Measurements from ENCODE around the gene EGFR.
"Not testable (repeated sequence)": the region's sequence is repeated elsewhere in the genome, so short reads cannot be mapped to it uniquely, and the experiment has no call there.

The EGFR gene

DNA sequence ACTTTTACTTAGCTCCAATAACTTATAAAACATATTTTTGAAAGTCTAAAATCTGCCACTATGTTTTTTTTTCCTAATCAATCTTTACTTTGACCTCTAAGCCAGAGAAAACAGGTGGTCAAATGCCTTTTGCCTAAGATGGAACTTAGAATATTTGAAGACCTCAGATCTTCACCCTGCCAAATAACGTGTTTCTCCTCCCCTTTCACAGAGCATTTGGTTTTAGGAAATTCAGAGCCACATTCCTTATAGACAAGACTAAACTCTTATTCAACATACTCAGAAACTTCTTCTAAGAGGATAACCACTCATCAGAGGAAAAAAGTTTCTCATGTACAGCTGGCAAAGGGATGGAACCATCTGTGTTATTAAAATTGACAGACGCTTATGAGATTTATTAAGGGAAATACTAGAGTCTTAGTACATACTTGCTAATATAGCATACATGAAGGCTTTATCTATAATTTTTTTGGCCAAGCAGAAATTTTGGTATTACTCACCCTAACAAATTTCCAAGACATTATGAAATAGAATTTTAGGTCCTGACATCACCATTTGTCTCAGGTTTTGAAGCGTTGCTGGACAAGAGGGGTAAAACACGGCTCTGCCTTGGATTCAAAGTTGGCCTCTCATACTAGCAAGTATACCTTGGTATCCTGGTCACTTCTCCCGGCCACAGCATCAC, 2.6 kb upstream of the EGFR start:
- no peak for DNase-seq

DNA sequence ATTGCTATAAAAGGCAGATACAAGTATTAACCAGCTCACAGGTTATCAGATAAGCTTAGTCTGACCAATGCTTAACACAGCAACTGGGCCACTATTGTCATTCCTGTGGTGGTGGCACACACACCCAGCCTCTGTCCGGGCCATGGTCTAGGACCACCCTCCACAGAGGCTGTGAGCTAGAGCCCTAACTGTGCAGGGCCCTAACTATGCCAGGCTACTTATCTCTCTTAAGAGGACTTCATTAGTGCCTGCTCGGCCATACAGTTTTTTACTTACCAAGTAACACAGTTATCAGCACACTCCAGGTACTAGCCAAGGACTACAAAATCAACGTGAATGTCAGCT, 2.1 kb upstream of the EGFR start:
- no peak for DNase-seq

DNA sequence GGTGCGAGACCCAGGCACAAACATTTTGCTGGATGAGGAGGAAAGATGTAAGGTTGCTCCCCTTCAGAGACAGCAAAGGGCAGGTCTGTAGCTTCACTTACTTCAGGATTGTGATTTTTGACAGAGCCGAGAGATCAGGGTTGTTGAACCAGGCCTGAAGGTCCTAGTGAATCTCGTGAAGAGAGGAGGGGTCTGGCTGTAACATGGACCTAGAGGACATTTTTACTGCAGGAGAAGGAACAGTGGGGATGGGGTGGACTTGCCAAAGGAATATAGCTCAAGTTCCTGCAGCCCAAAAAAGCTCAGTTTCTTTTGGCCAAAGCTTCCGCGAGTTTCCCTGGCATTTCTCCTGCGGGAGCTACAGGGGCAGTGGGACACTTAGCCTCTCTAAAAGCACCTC, 976 bp upstream of the EGFR start:
- DNase-seq, result no peak

DNA sequence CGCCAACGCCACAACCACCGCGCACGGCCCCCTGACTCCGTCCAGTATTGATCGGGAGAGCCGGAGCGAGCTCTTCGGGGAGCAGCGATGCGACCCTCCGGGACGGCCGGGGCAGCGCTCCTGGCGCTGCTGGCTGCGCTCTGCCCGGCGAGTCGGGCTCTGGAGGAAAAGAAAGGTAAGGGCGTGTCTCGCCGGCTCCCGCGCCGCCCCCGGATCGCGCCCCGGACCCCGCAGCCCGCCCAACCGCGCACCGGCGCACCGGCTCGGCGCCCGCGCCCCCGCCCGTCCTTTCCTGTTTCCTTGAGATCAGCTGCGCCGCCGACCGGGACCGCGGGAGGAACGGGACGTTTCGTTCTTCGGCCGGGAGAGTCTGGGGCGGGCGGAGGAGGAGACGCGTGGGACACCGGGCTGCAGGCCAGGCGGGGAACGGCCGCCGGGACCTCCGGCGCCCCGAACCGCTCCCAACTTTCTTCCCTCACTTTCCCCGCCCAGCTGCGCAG, 424 bp downstream of the EGFR start:
- no peak for DNase-seq

DNA sequence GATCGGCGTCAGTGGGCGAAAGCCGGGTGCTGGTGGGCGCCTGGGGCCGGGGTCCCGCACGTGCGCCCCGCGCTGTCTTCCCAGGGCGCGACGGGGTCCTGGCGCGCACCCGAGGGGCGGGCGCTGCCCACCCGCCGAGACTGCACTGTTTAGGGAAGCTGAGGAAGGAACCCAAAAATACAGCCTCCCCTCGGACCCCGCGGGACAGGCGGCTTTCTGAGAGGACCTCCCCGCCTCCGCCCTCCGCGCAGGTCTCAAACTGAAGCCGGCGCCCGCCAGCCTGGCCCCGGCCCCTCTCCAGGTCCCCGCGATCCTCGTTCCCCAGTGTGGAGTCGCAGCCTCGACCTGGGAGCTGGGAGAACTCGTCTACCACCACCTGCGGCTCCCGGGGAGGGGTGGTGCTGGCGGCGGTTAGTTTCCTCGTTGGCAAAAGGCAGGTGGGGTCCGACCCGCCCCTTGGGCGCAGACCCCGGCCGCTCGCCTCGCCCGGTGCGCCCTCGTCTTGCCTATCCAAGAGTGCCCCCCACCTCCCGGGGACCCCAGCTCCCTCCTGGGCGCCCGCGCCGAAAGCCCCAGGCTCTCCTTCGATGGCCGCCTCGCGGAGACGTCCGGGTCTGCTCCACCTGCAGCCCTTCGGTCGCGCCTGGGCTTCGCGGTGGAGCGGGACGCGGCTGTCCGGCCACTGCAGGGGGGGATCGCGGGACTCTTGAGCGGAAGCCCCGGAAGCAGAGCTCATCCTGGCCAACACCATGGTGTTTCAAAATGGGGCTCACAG, 1.1 kb downstream of the EGFR start:
- no peak for DNase-seq

DNA sequence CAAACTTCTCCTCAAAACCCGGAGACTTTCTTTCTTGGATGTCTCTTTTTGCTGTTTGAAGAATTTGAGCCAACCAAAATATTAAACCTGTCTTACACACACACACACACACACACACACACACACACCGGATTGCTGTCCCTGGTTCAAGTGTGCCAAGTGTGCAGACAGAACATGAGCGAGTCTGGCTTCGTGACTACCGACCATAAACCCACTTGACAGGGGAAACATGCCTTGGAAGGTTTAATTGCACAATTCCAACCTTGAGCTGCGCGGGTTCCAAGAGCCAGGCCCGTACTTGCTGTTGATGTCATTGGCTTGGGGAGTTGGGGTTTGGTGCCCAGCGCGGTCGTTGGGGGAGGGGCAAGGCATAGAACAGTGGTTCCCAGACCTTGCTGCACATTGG, 1.7 kb downstream of the EGFR start:
- no peak for DNase-seq

DNA sequence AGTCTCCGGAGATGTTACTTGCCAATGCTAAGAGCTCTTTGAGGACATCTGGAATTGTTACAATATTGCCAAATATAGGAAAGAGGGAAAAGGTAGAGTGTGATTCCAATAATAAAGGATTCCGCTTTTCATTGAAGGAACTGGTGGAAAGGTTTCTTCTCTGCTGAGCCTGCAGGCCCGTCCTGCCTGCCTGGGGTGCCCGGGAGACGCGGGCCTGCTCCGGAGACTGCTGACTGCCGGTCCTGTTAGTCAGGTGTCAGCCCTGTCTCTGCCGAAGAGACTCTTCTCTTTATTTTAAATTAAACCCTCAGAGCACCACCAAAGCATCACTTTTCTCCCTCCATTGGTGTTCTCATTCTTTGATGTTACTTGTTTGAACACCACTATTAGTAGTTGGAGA, 2.2 kb downstream of the EGFR start:
- no peak for DNase-seq

DNA sequence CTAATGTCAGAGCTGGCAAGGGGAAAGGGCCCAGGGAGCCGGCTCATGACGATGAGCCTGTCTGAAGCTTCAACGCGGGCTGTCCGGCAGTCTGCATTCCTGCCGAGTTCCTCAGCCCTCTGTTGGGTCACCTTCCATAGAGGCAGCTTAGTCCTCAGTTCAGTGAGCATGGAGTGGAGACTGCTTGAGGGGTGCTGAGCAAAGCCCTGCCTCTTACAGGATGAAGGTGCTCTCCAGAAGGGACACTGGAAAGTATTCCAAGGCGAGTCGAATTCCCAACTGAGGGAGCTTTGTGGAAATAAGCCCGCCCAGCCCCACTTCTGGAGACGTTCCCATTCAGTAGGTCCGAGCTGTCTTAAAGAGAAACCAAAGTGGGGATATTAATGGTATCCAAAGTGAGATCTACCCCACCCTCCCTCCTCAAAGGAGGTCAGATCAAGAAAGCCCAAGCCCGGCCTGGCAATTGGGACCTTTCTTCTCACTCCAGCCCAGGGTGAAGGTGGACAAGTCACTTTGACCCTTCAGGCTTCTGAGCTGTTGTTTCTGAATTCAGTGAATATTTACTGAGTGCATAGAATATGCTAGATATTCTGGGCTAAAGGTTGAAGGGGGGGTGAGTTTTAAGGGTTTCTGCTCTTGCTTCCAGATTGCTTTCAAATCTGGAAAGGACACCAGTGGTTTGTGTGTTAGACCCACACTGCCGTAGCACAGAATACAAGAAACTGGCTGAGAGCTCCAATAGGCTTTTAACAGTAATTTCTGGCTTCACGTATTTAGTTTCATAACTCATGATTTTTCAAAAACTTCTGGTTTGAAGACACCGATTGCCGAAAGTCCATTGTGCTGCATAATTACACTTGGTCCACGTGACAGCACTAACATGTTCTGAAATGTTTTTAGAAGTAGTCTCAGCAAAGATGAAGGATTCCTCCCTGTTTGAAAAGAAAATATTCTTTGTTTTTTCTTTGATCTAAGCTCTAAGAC, 3.5 kb downstream of the EGFR start:
- DNase-seq, result no peak

DNA sequence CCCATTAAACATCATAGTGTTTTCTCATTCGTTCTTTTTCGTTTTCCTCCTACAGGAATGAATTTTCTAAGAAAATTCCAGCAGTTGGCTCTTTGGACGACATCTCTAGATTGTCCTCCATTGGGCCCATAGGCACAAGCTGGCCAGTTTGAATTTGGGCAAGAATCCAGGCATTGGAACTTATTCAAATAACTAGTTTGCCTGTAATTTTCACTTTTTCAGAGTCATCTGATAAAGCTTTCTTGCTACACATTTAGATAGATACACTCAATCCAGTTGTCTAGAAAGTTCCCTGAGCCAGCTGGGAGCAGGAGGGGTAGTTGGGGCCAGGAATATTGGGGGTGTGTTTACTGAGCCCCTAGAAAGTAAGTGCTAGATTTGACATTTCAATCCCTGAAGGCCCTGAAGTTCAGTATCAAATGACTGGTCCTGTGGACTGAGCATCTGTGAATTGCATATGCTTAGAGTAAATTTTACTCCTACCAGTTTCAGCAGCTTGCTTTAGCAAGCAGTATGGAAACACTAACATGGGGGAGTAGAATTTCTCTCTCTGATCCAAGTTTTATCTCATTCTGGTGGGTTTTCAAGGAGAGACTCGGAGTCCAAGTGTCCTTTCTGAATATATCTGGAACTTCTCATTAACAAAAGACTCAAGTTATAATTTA, 5.2 kb downstream of the EGFR start:
- no peak for DNase-seq

DNA sequence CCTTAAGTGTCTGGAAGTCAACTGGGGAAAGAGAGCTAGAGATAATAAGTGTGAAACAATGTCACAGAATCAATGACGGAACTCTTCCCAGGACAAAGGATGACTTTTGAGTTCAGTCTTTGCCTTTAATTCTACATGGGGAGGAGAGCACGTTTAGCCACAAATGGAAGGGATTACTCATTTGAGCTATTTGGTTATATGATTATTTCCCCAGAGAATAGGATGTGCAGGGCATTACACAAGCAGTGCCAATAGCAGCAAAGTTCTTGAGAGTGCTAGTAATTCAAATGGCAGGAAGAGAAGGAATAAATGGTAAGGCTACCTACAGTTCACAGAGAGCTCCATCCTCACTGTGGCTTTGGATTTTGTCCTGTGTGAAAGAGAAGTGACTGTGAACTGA, 6.0 kb downstream of the EGFR start:
- no peak for DNase-seq

DNA sequence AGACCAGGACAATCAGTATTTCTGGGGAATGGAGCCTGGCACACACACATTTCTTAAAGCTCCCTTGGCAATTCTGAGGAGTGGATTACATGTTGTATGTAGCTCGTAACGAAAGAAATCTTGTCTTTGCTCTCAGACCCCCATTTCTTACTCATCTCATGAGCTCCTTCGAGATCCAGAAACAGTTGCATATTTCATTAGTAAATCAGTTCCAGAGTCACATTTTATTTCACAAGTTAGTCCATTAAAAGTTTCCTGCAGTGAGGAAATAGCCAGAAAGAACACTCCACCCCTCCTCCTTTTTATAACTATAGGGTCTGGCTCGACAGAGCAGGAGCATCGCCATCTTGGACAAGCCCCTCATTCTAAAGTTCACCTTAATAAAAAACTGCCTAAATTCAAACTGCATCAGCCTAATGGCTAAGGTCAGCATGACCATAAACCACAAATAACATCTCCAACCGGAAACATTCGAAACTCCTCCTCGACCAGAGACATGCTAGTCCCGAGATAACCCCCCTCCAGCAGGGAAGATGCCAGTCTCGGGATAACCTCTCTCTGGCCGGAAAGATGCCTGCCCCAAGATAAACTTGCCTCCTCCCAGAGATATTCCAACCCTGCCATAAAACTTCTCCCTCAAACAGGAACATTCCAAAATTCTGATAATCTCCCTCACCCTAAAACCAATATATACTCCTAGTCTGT, 7.4 kb downstream of the EGFR start:
- DNase-seq, result no peak

DNA sequence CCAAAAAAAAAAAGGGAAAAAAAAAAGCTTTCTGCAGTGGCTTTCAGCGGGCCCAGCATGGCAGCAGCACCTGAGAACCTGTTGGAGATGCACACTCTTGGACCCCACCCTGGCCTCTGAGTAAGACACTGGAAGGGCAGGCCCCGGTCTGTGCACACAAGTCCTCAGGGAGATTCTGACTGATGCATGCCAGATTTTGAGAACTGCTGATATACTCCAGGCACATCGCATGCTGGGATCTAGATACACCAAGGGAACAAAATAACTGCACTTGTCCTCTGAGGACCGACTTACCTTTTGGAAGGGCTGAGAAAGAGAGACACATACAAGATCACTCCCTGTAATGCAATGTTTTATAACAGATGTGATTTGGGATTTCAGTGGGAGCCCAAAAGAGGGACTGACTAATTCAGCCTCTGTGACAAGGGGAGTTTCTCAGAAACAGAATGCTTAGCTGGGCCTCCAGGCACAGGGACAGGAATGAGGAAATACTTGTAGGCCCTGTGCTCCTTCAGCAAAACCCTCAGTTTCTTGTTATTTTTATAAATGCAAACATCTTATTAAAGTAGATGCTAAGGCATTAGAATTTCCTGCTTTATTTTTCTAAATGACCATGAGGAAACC, 8.2 kb downstream of the EGFR start:
- DNase-seq, result no peak

DNA sequence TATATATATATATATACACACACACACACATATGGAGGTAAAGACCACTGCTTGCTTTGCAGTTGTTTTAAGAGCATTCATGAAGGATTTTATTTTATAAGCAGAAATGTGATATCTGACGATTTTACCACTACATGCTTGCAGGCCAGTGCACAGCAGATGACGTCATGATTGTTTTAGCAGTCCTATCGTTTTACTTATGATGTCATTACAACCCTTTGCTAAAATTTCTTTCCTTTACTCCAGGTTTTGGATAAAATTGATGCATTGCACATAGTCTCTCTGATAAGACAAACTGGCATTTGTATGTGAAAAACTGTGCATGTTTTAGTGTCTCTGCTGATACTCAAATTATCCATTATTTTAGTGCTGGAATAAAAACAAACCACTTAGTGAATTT, 9.2 kb downstream of the EGFR start:
- no peak for DNase-seq

DNA sequence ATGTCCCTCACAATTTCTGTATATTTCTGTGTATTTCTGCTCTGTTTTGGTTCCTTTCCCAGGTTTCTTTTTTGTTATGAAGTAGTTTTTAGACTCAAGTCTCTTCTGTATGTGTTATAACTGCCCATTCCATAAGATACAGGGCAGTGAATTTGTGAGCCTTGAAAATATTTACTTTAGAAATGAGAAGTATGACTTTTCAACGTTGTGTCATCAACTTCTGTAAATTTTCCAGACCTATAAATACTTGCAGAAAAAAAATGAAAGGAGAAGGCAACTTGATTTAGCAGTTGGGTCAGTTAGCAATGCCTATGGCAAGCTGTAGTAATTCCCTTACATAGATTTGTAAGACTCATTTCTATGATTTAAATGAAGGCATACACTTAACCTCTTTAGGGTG, 11.5 kb downstream of the EGFR start:
- no peak for DNase-seq

DNA sequence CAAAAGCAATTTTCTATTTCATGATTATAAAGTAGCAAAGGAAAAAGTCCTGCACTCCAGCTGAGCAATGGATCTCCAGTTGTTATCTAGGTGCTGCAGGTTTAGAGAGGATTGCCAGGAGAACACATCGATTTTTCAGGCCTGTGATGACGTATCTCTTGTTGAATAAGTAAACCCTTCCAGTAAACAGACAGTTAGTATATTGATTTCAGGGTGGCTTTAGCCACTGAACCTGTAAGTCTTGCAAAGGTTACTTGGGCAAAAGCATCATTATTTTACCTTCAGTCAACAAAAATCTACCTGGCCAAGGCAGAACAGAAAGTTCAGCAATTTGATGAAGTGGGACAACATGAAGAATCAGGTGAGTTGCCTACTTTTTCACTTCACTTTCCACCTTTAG, 12.3 kb downstream of the EGFR start:
- DNase-seq, result no peak

DNA sequence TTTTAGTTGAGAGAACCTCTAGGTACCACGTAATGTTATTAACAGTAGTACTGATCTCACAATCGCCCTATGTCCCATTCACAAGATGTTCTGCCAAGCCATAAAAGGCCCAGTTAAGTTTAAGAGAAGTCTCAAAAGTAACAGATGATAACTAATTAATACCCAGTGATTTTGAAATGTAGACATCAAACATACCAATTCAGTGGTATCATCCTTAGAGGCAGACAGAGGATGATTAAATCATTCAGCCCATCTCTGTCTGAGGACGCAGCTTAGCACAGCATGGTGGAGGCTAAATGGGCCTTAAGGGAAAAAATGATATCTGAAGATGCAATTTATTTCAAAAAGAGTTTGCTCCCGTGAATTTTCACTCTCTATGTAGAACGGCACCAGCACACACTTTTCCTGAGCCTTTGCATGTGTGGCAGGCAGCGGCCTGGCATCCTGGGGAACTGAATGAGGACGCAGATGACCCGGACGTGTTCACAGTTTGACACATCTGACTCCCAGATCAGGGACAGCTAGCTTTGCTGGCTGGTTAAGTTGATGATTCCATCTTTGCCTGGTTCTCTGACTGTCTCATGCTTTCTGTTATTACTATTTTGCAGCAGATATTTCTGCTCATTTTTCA, 13.4 kb downstream of the EGFR start:
- DNase-seq, result no peak

DNA sequence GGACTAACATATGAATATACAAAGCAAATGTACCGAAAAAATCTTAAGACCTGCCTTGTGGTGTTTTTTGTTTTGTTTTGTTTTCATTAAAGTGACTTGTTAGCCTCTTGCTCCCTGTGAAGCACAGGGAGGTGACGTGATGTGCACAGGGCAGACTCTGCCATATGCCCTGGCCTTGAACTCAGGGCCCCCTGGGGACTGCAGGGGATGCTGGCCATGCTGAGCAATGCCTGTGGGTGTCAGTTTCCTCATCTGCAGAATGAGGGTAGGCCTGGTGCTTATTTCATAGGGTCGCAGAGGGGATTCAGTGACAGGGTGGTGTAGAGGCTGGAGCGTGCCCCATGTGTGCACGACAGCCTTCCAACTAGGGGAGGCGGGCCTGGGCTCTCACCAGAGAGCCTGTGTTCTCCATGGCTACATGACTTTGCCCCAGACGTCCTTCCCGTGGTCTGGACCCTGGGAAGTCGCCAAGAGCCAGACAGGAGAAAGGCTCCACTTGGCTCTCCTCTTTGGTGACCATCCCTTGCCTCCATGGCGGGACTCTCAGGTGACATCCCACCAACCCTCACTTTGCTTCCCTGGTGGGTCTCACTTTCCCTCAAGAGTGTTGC, 14.5 kb downstream of the EGFR start:
- DNase-seq, result no peak

DNA sequence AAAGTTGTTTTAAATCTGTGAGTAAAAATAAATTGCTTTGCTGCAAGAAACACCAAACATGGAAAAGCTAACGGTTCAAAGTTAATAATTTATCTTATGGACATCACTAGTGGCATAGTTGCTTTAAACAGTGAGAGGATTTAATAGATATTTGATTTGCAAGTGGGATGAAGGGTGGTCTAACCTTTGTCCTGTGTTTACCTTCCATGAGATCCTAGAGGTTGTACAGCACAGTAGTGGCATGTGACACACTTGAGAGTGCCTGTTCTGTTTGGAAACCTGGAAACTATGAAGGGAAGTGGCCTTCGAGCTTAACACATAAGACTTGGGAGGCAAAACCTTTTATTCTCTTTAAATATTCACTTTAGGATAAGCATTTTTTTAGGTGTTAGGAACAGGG, 16.0 kb downstream of the EGFR start:
- no peak for DNase-seq

DNA sequence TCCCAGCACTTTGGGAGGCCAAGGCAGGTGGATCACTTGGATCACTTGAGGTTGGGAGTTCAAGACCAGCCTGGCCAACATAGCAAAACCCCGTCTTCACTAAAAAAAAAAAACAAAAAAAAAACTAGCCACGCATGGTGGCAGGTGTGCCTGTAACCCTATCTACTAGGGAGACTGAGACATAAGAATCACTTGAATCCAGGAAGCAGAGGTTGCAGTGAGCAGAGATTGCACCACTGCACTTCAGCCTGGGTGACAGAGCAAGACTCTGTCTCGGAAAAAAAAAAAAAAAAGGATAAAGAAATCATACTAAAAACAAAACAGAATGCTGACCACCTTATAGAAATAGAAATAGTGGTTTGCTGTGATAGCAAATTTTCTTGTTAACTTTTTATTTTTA, 16.6 kb downstream of the EGFR start:
- DNase-seq, result not testable (repeated sequence)

DNA sequence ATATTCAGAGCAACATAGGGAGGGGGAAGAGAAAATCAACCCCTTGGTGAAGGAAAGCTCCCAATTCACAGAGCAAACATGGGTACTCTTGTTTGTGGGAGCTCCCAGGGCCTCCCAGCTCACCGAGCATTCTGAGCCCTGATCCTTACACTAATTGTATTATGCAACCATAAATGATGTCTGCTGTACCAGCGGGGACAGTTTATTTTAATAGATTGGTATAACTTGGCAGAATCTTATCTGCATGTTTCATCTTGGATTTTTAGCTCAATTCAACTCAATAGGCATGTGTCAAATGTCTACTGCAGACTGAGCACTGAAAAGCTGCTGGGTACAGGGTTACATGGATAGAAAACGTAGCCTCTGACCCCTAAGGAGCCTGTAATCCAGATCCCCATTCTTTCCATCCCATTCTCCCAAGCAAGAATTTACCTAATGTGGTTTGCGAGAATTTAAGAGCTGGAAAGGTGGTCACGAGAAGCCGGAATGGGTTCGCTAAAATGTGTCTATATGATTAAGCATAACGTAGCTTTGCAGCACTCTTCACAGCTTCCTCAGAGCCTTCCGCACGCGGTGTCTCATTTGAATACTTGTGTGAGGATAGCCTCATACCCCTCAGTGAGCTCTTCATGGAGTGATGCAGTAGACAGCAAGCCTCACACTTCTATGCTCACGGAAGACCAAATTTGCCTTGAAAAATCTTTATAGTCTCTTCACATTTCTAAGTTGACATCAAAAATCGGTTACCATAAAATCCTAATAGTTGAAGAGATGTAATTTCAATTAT, 18.3 kb downstream of the EGFR start:
- DNase-seq, result no peak

All from NCI-H1417 treated with DMSO at 0.1 percent for 48 hours (cell line).